H1 (cell line): ENCODE results near the gene DRGX. TPM values are rescaled to one million over a fixed set of nuclear protein-coding genes. Genes with fewer than 3 reads are reported as not detected.

ENCODE experiments used
- CTCF ChIA-PET: fragments of 300-600 bp; sonication (Branson Sonifier 250); formaldehyde crosslinking; loops from one replicate; lab custom pipeline; 2021; ENCODE audit not compliant: partially characterized antibody; lab: Charles Lee
- POLR2A ChIA-PET: fragments of 300-600 bp; sonication (Branson Sonifier 250); formaldehyde crosslinking; loops from one replicate; lab custom pipeline; 2021; ENCODE audit warnings: inconsistent platforms; ENCODE audit not compliant: partially characterized antibody; lab: Charles Lee
- DNase-seq, 2 experiments: peaks; one replicate each; pipeline versions ENCODE4 v3.0.0 to v3.0.0-alpha.2; 2010 to 2022; ENCODE audit warnings: low spot score in 2 of 2, low read depth in 1 of 2, mixed read lengths in 1 of 2
- FAIRE-seq: peaks from 2 replicates; lab custom pipeline; 2011; peaks lifted over from hg19 to GRCh38; lab: Jason Lieb, UNC
- H2AFZ ChIP-seq: 2 replicates; pipeline ENCODE4 v1.8.1; 2012; ENCODE audit warnings: low read length, inconsistent platforms
- H2AK5ac ChIP-seq: 2 replicates; pipeline ENCODE4 v1.6.1; 2013; ENCODE audit warnings: low read depth, low read length
- H2BK120ac ChIP-seq: replicated peaks from 2 replicates; pipeline ENCODE3; 2013; ENCODE audit warnings: low read depth, low read length, inconsistent platforms
- H2BK12ac ChIP-seq: 2 replicates; pipeline ENCODE4 v1.6.1; 2013; ENCODE audit warnings: low read depth, low read length
- H2BK15ac ChIP-seq: 2 replicates; pipeline ENCODE4 v1.6.1; 2013; ENCODE audit warnings: low read length
- H2BK20ac ChIP-seq: 2 replicates; pipeline ENCODE4 v1.6.1; 2013; ENCODE audit warnings: low read length
- H2BK5ac ChIP-seq: 2 replicates; pipeline ENCODE4 v1.6.1; 2013; ENCODE audit warnings: low read depth, low read length
- H3K14ac ChIP-seq: 2 replicates; pipeline ENCODE4 v1.6.1; 2013; ENCODE audit warnings: inconsistent platforms; ENCODE audit not compliant: insufficient read length
- H3K18ac ChIP-seq: 2 replicates; pipeline ENCODE4 v1.6.1; 2013; ENCODE audit warnings: low read length; ENCODE audit errors: extremely low read depth
- H3K23ac ChIP-seq: 2 replicates; pipeline ENCODE4 v1.6.1; 2013; ENCODE audit warnings: inconsistent platforms; ENCODE audit not compliant: insufficient read length
- H3K23me2 ChIP-seq: 2 replicates; pipeline ENCODE4 v1.6.1; 2013; ENCODE audit warnings: low read depth, low read length
- H3K27ac ChIP-seq: 2 replicates; pipeline ENCODE4 v1.6.1; 2011; ENCODE audit warnings: low read depth, low read length, inconsistent platforms
- H3K27me3 ChIP-seq, 4 experiments: replicated peaks in 1 of 4; 1 replicate in 1 of 4; 2 replicates in 3 of 4; pipeline versions ENCODE4 v1.6.1 to v1.8.1; 2011 to 2013; ENCODE audit warnings: low read length in 3 of 4, mild to moderate bottlenecking in 3 of 4, inconsistent platforms in 2 of 4, mixed read lengths in 2 of 4, moderate library complexity in 1 of 4; ENCODE audit not compliant: control insufficient read depth in 3 of 4, insufficient read depth in 3 of 4; ENCODE audit errors: extremely low read depth in 1 of 4
- H3K36me3 ChIP-seq, 4 experiments: 2 replicates each; pipeline versions ENCODE4 v1.6.1 to v1.8.1; 2011 to 2013; ENCODE audit warnings: mild to moderate bottlenecking in 4 of 4, low read length in 3 of 4, moderate library complexity in 2 of 4, control low read depth in 1 of 4, inconsistent platforms in 1 of 4; ENCODE audit not compliant: insufficient read depth in 4 of 4, control insufficient read depth in 2 of 4
- H3K4ac ChIP-seq: replicated peaks from 2 replicates; pipeline ENCODE3; 2013; ENCODE audit warnings: low read length, low read depth, mixed read lengths, inconsistent platforms; ENCODE audit not compliant: insufficient read length
- H3K4me1 ChIP-seq, 4 experiments: replicated peaks in 1 of 4; 1 replicate in 1 of 4; 2 replicates in 3 of 4; pipeline versions ENCODE4 v1.6.1 to v1.8.1; 2011 to 2013; ENCODE audit warnings: low read length in 3 of 4, inconsistent platforms in 2 of 4, mixed read lengths in 1 of 4; ENCODE audit not compliant: insufficient read depth in 4 of 4, control insufficient read depth in 3 of 4
- H3K4me2 ChIP-seq, 2 experiments: 2 replicates each; pipeline versions ENCODE4 v1.6.1 to v1.8.1; 2011 to 2013; ENCODE audit warnings: low read depth in 2 of 2, low read length in 2 of 2, control low read depth in 1 of 2, inconsistent platforms in 1 of 2, mild to moderate bottlenecking in 1 of 2; ENCODE audit not compliant: insufficient read depth in 1 of 2
- H3K4me3 ChIP-seq, 4 experiments: fragments of 200-600, 300-600 bp in 1 of 4; sonication (generic), shearing (Covaris generic), sonication (Bioruptor Twin) in 1 of 4; 2 replicates each; pipeline versions ENCODE4 v1.5.1 to v1.8.1; 2011 to 2016; ENCODE audit warnings: low read length in 4 of 4, low read depth in 3 of 4, control low read depth in 2 of 4, inconsistent platforms in 2 of 4, mild to moderate bottlenecking in 2 of 4, mixed read lengths in 1 of 4, moderate library complexity in 1 of 4; ENCODE audit not compliant: insufficient read depth in 2 of 4; ENCODE audit errors: extremely low read depth in 1 of 4
- H3K56ac ChIP-seq: replicated peaks from 2 replicates; pipeline ENCODE3; 2013; ENCODE audit warnings: low read depth, mild to moderate bottlenecking, mixed read lengths, low read length, inconsistent platforms; ENCODE audit not compliant: insufficient read length
- H3K79me1 ChIP-seq: 2 replicates; pipeline ENCODE4 v1.6.1; 2013; ENCODE audit warnings: low read depth, low read length, control low read depth
- H3K79me2 ChIP-seq, 2 experiments: 2 replicates each; pipeline versions ENCODE4 v1.6.1 to v1.8.1; 2012 to 2013; ENCODE audit warnings: low read length in 2 of 2, mild to moderate bottlenecking in 2 of 2, inconsistent platforms in 1 of 2; ENCODE audit not compliant: insufficient read depth in 2 of 2, control insufficient read depth in 1 of 2
- H3K9ac ChIP-seq, 4 experiments: replicated peaks in 1 of 4; 1 replicate in 1 of 4; 2 replicates in 3 of 4; pipeline versions ENCODE4 v1.6.1 to v1.8.1; 2011 to 2013; ENCODE audit warnings: low read depth in 3 of 4, low read length in 3 of 4, control low read depth in 2 of 4, mild to moderate bottlenecking in 2 of 4, moderate library complexity in 2 of 4, inconsistent platforms in 1 of 4; ENCODE audit errors: extremely low read depth in 1 of 4
- H3K9me3 ChIP-seq, 2 experiments: 2 replicates each; pipeline versions ENCODE4 v1.6.1 to v1.8.1; 2012 to 2013; ENCODE audit warnings: mild to moderate bottlenecking in 2 of 2, moderate library complexity in 2 of 2, control low read depth in 1 of 2, inconsistent platforms in 1 of 2, low read depth in 1 of 2, low read length in 1 of 2, mixed read lengths in 1 of 2; ENCODE audit not compliant: insufficient read depth in 2 of 2
- H4K20me1 ChIP-seq, 2 experiments: replicated peaks in 1 of 2; 2 replicates each; pipeline versions ENCODE3 to v1.8.1; 2011 to 2013; ENCODE audit warnings: inconsistent platforms in 2 of 2, low read length in 2 of 2, mild to moderate bottlenecking in 1 of 2; ENCODE audit not compliant: insufficient read depth in 2 of 2, control insufficient read depth in 1 of 2
- H4K5ac ChIP-seq: 2 replicates; pipeline ENCODE4 v1.6.1; 2013; ENCODE audit warnings: low read length, low read depth, mixed read lengths, inconsistent platforms; ENCODE audit not compliant: insufficient read length
- H4K8ac ChIP-seq: 2 replicates; pipeline ENCODE4 v1.8.0; 2013; ENCODE audit warnings: mild to moderate bottlenecking, moderate library complexity, low read length, inconsistent platforms; ENCODE audit not compliant: insufficient read depth; ENCODE audit errors: extremely low read depth
- H4K91ac ChIP-seq: replicated peaks from 2 replicates; pipeline ENCODE3; 2013; ENCODE audit warnings: low read length, mixed read lengths, inconsistent platforms; ENCODE audit not compliant: insufficient read length
- WGBS, 2 experiments: shearing (Covaris generic) in 1 of 2; methylation state at CpG; one replicate each; pipeline versions ENCODE4 v1.1.6 to v1.1.7; 2013 to 2015; ENCODE audit warnings: low lambda C conversion rate in 2 of 2, mixed read lengths in 2 of 2, inconsistent platforms in 1 of 2, low coverage in 1 of 2, missing lambda C conversion rate in 1 of 2; ENCODE audit not compliant: insufficient replicate concordance in 2 of 2, insufficient coverage in 1 of 2, insufficient read length in 1 of 2; ENCODE audit errors: extremely low coverage in 1 of 2, missing lambda C conversion rate in 1 of 2; 5-methylcytosine and 5-hydroxymethylcytosine counted together
- polyA plus RNA-seq, 7 experiments: library from polyadenylated mRNA; depleted of rRNA in 3 of 7; stranded (reverse) in 5 of 7; unstranded in 2 of 7; fragments of >200 nt in 5 of 7; fragments of 200-250 nt in 2 of 7; gene quantifications; 1 replicate in 5 of 7; 2 replicates in 1 of 7; 4 replicates in 1 of 7; pipeline versions ENCODE4 v1.2.1 to v1.2.3, GENCODE V29; 2011 to 2013; ENCODE audit warnings: missing spikeins in 2 of 7, mixed read lengths in 2 of 7
- total RNA-seq: library from RNA; stranded (reverse); fragmentation: NEBNext Ultra II Directional; extraction: Animal tissue kit (Norgen Biotek cat#: 25700); gene quantifications from 2 replicates; pipeline ENCODE4 v1.2.1, GENCODE V29; 2021

Gene DRGX
- total and polyA plus RNA-seq, 2 of the 8 experiments (the other 6 are each of a cell fraction or from before 2014, with no cell fraction given) = not detected

DNA sequence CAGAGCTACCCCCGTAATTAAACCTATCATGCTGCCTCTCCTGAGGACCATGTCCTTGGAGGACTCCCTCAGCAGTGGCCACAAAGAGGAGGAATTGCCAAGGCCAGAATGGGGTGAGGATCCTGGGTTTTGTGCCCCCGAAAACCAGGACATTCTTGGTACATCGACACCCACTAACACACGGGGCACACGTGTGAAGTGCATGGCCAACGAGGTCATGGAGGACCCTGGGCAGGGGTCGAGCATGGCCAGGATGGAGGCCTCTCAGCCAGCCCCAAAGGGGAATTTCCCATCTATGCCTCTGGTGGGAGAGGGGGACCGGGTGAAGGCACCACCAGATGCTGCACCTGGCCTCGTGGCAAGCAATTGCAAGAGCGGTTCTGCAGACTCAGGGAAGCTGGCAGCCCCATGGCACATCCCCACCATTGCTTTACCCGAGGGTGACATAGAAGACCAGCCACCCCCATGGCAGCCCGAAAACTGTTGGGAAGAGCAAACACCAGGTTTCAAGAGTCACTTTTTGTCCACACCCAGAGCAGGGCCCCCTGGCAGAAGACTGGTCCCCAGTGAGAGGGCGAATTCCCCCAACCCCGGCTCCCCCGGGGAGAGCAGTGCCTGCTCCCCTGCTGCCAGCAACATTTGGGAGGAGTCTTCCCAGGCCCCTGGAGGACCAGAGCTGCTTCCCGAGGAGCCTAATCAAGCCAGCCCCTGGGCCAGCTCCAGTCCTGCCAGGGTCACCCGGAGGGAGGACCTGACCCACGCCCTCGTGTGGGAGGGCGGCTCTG, 70.6 kb downstream of the DRGX start:
- no peak overlapping the region for H2BK12ac ChIP-seq
- no peak overlapping the region for H2BK15ac ChIP-seq
- H2BK20ac ChIP-seq = no peak overlapping the region
- H4K91ac ChIP-seq = no peak overlapping the region
- CTCF ChIA-PET = interaction anchor here (0.7 to 4.4 kb wide), 25 partner anchors 10 to 413 kb away, joined by 3 to 22 read pairs (median 4); partner anchors contain the start of genes DRGX and ERCC6
- no peak overlapping the region for H3K56ac ChIP-seq
- H3K18ac ChIP-seq = no peak overlapping the region
- H3K27me3 ChIP-seq = no peaks in the 10 kb centered on the region; a peak in 1 of 7 replicates
- H3K4me2 ChIP-seq = no peak overlapping the region
- H3K4me3 ChIP-seq = no peak overlapping the region
- FAIRE-seq (no peak), DNase-seq (no peak)
- no peak overlapping the region for H4K8ac ChIP-seq
- peaks cover 0 to 2% (median 0%) of the 10 kb centered on the region in 4 experiments; a peak in 1 of 7 replicates for H3K4me1 ChIP-seq
- no peak overlapping the region for H2AK5ac ChIP-seq
- no peak overlapping the region for H3K23ac ChIP-seq
- H3K27ac ChIP-seq = no peak overlapping the region
- POLR2A ChIA-PET = interaction anchor here (0.7 to 0.8 kb wide), 2 partner anchors 10 to 37 kb away, joined by 3 read pairs; no protein-coding TSS in a partner anchor
- no peaks in the 10 kb centered on the region for H3K9me3 ChIP-seq
- H3K23me2 ChIP-seq = no peaks in the 10 kb centered on the region; the same call in 1 of the 2 replicates
- no peak overlapping the region for H2BK120ac ChIP-seq
- H4K20me1 ChIP-seq = no peaks in the 10 kb centered on the region
- H3K14ac ChIP-seq = no peak overlapping the region
- no peaks in the 10 kb centered on the region for H3K36me3 ChIP-seq
- H3K4ac ChIP-seq = no peak overlapping the region
- no peak overlapping the region for H2BK5ac ChIP-seq
- no peak overlapping the region for H2AFZ ChIP-seq
- no peaks in the 10 kb centered on the region for H3K79me1 ChIP-seq
- no peak overlapping the region for H4K5ac ChIP-seq
- no peak overlapping the region for H3K9ac ChIP-seq
- 89% methylated on average over 20 of the region's 20 CpGs; no CpG with 5 or more reads in 1 of the 2 experiments for WGBS, 2 experiments
- no peaks in the 10 kb centered on the region for H3K79me2 ChIP-seq
